ENCODE data around the gene FAF2.

DNA sequence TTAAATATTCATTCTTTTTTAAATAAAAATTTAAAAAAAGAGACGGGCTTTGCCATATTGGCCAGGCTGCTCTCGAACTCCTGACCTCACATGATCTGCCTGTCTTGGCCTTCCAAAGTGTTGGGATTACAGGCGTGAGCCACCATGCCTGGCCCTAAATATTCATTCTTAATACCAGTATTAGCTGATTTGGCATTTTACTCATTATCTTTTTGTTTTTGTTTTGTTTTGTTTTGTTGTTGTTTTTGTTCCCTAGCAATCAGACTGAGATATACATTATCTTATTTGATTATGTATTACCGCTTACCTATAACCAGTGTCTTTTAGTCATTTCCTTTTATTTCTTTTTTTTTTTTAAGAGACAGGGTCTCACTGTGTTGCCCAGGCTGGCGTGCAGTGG lies 51.1 kb downstream of the FAF2 start:
- TF ChIP-seq, protein P1, sequence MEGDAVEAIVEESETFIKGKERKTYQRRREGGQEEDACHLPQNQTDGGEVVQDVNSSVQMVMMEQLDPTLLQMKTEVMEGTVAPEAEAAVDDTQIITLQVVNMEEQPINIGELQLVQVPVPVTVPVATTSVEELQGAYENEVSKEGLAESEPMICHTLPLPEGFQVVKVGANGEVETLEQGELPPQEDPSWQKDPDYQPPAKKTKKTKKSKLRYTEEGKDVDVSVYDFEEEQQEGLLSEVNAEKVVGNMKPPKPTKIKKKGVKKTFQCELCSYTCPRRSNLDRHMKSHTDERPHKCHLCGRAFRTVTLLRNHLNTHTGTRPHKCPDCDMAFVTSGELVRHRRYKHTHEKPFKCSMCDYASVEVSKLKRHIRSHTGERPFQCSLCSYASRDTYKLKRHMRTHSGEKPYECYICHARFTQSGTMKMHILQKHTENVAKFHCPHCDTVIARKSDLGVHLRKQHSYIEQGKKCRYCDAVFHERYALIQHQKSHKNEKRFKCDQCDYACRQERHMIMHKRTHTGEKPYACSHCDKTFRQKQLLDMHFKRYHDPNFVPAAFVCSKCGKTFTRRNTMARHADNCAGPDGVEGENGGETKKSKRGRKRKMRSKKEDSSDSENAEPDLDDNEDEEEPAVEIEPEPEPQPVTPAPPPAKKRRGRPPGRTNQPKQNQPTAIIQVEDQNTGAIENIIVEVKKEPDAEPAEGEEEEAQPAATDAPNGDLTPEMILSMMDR (conservative IDR thresholded peaks at IDR 0.05; ENCODE audit: low read depth, low read length), result no peak
- no peak for TF ChIP-seq EZH2 (IDR thresholded peaks at IDR 0.05; ENCODE audit: borderline replicate concordance, low read depth, low read length, poor library complexity, severe bottlenecking)

Measured in A673 (cell line).